Measurements from ENCODE around the gene RPRD1B. TPM values are rescaled to one million over a fixed set of nuclear protein-coding genes. Genes with fewer than 3 reads are reported as not detected.

Gene RPRD1B
- total RNA-seq, 4 donors from 2014 or later: 18.9 to 28.7 (median 25.4) TPM

DNA sequence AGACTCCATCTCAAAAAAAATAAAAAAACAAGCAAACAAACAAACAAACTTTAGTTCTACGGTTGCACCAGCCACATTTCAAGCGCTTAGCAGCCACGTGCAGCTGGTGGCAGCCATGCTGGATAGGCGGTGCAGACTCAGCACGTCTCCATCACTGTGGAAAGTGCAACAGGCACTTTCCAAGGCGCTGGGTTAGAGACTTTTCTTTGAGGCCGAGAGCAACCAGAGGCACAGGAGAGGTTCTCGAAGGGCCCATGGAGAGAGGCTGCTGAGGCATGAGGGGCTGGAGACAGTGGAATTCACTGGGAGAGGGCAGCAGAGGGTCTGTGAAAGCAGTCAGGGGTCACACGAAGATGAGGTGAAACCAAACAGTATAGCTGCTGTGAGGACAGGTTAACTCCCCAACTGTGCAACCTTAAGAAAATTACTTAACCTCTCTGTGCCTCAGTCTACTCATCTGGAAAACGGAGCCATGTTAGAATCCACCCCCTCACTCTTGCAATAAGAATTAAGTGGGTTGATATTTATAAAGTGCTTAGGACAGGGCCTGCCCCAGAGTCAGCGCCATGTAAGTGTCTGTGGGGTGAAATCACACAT lies 104.0 kb downstream of the RPRD1B start:
- TF ChIP-seq, protein P1, sequence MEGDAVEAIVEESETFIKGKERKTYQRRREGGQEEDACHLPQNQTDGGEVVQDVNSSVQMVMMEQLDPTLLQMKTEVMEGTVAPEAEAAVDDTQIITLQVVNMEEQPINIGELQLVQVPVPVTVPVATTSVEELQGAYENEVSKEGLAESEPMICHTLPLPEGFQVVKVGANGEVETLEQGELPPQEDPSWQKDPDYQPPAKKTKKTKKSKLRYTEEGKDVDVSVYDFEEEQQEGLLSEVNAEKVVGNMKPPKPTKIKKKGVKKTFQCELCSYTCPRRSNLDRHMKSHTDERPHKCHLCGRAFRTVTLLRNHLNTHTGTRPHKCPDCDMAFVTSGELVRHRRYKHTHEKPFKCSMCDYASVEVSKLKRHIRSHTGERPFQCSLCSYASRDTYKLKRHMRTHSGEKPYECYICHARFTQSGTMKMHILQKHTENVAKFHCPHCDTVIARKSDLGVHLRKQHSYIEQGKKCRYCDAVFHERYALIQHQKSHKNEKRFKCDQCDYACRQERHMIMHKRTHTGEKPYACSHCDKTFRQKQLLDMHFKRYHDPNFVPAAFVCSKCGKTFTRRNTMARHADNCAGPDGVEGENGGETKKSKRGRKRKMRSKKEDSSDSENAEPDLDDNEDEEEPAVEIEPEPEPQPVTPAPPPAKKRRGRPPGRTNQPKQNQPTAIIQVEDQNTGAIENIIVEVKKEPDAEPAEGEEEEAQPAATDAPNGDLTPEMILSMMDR (IDR thresholded peaks at IDR 0.05; ENCODE audit: low read depth): no peak

DNA sequence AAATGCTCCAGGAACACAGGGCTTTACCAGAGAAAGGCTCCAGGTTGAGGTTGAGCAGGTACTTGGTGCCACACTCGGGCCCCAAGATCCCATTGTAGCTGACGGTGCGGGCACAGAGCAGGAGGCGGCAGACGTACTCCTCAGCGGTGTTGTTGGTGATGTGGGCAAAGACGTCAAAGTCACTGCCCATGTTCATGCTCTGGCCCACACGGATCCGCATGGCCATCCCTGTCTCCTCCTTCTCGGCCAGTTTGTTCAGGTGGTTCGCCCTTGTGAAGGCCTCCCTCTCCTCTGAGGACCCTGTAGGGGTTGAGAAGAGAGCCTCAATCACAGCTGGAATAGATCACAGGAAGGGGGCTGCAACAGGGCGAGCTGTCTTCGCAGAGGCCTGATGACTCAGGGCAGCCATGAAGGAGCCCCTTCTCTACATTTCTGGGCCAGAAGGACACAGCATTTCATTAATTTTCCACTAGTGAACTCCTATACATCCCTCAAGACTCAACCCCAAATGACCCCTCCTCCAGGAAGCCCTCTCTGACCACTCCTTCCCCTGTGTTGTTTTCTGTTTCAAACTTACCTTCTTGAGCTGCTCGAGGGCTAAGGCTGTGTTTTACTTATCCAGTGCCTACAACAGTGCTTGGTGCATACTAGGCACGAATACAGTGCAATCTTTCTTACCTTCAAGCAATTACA lies 104.7 kb downstream of the RPRD1B start:
- TF ChIP-seq, protein P1 (IDR thresholded peaks at IDR 0.05; ENCODE audit: low read depth): no peak

DNA sequence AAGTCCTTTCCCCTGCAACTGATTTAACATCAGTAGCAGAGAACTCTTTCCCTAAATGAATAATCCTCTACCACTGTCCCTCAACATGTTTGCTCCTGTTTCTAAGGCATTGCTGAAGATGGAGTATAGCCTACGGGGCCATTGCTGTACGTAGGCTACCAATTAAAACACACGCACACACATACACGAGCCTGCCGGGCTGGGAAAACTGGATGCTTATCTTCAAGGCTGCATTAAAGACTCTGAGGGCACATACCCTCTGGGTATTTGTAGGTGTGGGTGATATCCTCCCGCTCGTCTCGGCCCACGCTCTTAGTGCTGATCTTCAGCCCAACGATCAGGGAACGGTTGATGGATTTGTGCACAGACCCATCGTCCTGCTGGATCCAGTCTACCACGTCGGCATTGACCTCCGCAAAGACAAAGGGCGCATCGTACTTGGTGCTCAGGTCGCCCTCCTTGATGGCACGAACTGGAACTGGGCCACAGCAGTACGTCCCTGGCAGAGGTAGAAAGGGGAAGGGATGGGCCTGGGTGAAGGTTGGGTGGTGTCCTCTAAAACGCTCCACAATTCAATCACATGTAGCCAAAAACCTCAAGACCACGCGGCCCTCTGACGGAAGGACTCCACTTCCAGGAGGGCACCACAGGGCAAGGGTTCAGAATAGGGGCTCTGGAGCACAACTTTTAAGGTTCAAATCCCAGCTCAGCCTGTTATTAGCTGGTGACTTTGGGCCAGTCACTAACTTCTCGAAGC lies 105.8 kb downstream of the RPRD1B start:
- TF ChIP-seq, protein P1 (IDR thresholded peaks at IDR 0.05; ENCODE audit: low read depth): no peak

DNA sequence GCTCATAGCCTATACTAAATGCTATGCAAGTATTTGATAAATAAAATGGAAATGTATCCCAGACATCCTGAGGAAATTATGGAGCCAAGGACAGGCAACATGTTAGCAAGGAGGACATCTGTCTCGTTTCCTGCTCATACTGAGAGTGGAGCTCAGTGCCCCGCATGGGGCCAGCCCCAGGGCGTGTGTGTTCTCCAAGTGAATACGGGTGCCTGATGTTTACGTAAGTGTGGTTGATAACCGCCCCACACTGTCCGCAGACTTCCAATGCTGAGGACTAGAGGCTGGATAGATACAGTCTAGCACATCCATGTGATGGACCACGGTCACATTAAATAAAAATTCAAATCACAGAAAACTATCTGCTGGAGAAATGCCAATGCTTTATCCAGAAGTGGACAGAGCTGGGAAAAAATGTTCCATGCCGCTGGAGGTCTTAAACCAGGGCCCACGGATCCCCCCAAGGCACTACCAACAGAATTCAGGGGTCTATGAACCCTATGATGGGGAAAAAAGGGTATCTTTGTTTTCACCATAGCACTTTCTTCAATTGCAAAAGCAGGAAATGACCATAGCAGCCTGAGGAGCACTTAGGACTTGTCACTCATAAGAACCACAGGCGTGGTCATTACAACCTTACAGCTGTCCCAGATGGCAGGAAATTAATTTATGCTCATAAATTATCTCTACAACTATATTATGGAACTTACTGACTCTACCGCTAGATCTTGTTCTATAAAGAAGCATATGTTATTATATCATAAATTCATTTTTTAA lies 106.6 kb downstream of the RPRD1B start:
- TF ChIP-seq, protein P1 (IDR thresholded peaks at IDR 0.05; ENCODE audit: low read depth): no peak

DNA sequence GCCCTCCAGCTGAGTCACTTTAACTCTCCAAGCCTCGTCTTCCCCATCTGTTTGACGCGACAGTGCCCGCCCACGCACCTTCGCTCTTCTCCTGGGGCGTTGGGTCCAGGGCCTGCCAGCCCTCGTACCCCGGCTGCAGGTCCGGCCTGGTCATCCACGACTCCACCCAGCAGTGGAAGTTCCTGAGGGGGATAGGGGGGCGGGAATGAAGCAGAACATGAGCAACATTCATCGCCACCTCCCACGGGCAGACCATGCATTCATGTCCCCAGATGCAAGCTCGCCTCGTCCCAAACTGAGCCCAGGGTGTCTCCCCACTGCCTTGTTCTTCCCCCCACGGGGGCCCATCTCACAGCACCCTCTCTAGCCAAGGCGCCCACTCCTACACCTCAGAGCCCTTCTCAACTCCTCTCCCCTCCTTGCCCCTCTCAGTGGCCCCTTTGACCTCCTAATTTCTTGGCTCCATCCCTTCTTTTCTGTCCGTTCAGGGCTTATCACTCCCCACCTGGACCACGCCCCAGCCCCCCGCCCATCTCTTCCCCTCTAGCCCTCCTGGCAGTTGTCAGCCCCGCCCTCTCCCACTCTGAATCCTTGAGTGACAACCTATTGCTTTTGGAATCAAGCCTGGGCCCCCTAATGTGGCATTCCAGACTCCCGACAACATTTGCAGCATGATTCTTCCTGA lies 107.8 kb downstream of the RPRD1B start:
- TF ChIP-seq, protein P1 (IDR thresholded peaks at IDR 0.05; ENCODE audit: low read depth): no peak

Small RNA genes within 50 kb of the gene (small RNA-seq; reads per million reads assigned to genes)
- not detected for gene RN7SL237P

Other genes starting within 250 kb of the RPRD1B start
- 1 to 10 TPM in 2 of 4 donors, not detected in 2; 1.1 to 1.9 TPM for gene VSTM2L, start 130.6 kb upstream of the RPRD1B start, total RNA-seq
- 10 to 100 TPM in 3 of 4 donors, 1 to 10 TPM in 1; 9.6 to 14.8 (median 12.6) TPM for gene TTI1, start 290 bp upstream of the RPRD1B start, total RNA-seq
- 10 to 100 TPM; 13.9 to 28.9 (median 19.2) TPM for gene TGM2, start 131.5 kb downstream of the RPRD1B start, total RNA-seq
- 1 to 10 TPM; 1.1 to 3.6 (median 2.1) TPM for gene KIAA1755, start 227.0 kb downstream of the RPRD1B start, total RNA-seq

All from subcutaneous adipose tissue (tissue), 4 donors.